GM12865 (cell line): ENCODE results near the gene ABR.

Source experiments
- DNase-seq: peaks from one replicate; pipeline ENCODE4 v3.0.0; 2010; ENCODE audit warnings: low read depth
- H3K4me3 ChIP-seq: 2 replicates; pipeline ENCODE4 v1.5.1; 2011; ENCODE audit warnings: mild to moderate bottlenecking, low read depth, low read length, control low read depth
- TF ChIP-seq, protein P1 (sequence below): IDR thresholded peaks from 2 replicates; pipeline ENCODE4 v1.5.1; 2011; ENCODE audit warnings: low read length, control low read depth, low read depth, inconsistent platforms; ENCODE audit not compliant: insufficient read depth; ENCODE audit errors: missing control alignments

Gene ABR

GRCh38 chr17:1038459-1039122 is 141.2 kb downstream of the ABR start:
- no peak for DNase-seq
- TF ChIP-seq, protein P1, sequence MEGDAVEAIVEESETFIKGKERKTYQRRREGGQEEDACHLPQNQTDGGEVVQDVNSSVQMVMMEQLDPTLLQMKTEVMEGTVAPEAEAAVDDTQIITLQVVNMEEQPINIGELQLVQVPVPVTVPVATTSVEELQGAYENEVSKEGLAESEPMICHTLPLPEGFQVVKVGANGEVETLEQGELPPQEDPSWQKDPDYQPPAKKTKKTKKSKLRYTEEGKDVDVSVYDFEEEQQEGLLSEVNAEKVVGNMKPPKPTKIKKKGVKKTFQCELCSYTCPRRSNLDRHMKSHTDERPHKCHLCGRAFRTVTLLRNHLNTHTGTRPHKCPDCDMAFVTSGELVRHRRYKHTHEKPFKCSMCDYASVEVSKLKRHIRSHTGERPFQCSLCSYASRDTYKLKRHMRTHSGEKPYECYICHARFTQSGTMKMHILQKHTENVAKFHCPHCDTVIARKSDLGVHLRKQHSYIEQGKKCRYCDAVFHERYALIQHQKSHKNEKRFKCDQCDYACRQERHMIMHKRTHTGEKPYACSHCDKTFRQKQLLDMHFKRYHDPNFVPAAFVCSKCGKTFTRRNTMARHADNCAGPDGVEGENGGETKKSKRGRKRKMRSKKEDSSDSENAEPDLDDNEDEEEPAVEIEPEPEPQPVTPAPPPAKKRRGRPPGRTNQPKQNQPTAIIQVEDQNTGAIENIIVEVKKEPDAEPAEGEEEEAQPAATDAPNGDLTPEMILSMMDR = no peak
- H3K4me3 ChIP-seq = no peak overlapping the region

DNA sequence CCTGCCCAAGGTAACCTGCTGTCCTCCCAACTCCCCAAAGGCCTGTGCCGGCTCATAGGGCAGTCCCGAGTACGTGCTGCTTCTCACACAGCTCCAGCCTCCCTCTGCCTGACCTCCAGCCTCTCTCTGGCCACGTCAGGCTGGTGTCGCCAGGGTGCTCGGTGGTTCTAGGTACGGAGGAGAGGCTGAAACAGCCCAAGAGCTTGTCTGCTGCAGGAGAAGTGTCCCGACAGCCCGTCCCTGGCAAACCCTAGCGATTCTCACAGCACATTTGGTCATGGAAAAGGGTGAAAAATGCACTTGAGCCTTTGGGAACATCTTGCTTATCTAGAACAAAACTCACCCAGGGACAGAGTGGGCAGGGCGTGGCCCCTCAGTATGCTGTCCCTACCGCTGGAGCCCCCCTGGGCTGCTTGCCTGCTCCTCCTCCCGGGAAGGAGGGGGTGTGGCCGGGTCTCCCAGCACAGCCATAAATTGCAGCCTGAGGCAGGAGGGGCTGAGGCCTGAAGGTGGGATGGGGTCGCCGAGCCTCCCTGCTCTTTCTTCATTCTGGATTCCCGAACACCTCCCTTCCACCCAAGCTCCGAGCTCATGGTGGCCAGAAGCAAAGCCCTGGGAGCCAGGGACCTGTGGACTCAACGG is 142.4 kb downstream of the ABR start:
- no peak for DNase-seq
- TF ChIP-seq, protein P1 = no peak
- H3K4me3 ChIP-seq = no peak overlapping the region

- no peak overlapping the region for H3K4me3 ChIP-seq
- TF ChIP-seq, protein P1 = no peak
- no peak for DNase-seq
Observed at GRCh38 chr17:1036845-1037237, 142.9 kb downstream of the ABR start.

GRCh38 chr17:1036171-1036844 is 143.5 kb downstream of the ABR start:
- no peak for DNase-seq
- TF ChIP-seq, protein P1 = no peak
- no peak overlapping the region for H3K4me3 ChIP-seq

- TF ChIP-seq, protein P1 = no peak
- H3K4me3 ChIP-seq = no peak overlapping the region
- no peak for DNase-seq
Observed at GRCh38 chr17:1035546-1036170, 144.1 kb downstream of the ABR start.

- DNase-seq = no peak
- H3K4me3 ChIP-seq = no peak overlapping the region
- TF ChIP-seq, protein P1 = no peak
Observed at GRCh38 chr17:1034652-1035210, 145.1 kb downstream of the ABR start.
